ENCODE results near the gene DNAJC4.

The DNAJC4 gene

DNA sequence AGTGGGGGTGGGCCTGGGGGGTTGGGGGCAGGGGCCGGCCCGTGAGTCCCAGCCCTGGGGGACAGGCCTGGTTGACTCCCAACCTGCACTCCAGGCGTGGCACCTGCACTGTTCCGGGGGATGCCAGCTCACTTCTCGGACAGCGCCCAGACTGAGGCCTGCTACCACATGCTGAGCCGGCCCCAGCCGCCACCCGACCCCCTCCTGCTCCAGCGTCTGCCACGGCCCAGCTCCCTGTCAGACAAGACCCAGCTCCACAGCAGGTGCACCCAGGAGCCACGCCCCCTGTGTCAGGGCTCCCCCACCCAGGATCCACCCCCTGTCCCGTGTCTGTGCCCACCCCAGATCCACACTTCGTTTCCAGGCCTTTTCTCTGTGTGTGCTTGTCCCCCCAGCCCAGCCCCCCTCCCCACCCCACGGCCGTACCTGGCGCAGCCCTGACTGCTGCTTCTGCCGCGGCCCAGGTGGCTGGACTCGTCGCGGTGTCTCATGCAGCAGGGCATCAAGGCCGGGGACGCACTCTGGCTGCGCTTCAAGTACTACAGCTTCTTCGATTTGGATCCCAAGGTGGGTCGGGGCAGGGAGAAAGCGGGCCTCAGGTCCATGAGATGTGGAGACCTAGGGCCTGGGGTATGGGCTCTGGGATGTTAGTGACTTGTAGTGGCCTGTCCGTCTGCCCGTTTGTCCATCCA is 19.0 kb upstream of the DNAJC4 start:
- no peak for DNase-seq (ENCODE audit: low read depth)
- in situ Hi-C loops (cut with HindIII; ENCODE audit: low sequenced_read_pairs), result loop anchor here (25.0 kb wide), 1 partner anchor 426 kb away; no protein-coding TSS in a partner anchor
- TF ChIP-seq, protein P1, sequence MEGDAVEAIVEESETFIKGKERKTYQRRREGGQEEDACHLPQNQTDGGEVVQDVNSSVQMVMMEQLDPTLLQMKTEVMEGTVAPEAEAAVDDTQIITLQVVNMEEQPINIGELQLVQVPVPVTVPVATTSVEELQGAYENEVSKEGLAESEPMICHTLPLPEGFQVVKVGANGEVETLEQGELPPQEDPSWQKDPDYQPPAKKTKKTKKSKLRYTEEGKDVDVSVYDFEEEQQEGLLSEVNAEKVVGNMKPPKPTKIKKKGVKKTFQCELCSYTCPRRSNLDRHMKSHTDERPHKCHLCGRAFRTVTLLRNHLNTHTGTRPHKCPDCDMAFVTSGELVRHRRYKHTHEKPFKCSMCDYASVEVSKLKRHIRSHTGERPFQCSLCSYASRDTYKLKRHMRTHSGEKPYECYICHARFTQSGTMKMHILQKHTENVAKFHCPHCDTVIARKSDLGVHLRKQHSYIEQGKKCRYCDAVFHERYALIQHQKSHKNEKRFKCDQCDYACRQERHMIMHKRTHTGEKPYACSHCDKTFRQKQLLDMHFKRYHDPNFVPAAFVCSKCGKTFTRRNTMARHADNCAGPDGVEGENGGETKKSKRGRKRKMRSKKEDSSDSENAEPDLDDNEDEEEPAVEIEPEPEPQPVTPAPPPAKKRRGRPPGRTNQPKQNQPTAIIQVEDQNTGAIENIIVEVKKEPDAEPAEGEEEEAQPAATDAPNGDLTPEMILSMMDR (IDR thresholded peaks at IDR 0.05; ENCODE audit: low read depth, low read length, missing control alignments), result no peak
- H3K4me3 ChIP-seq (ENCODE audit: low read depth, low read length), result no peak overlapping the region

DNA sequence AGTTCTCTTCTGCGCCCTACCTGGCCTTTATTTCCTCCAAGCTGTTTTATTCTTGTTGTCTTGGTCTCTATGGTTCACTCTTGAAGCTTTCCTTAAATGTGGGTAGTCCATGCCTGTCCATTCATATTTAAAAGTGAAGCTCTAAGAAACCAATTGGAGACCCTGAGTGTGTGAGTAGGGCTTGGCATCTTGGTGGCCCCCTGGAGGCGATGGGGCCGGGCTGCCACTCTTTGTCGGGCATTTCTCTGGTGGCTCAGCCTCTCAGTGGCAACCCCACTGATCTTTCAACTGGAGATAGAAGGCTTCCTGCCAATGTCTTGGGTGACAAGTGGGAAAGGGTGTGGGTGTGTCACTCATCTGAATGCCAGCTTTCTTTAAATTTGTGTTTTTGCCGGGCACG is 13.5 kb upstream of the DNAJC4 start:
- DNase-seq (ENCODE audit: low read depth), result no peak
- no peak overlapping the region for H3K4me3 ChIP-seq (ENCODE audit: low read depth, low read length)
- in situ Hi-C loops (cut with HindIII; ENCODE audit: low sequenced_read_pairs), result loop anchor here (25.0 kb wide), 1 partner anchor 420 kb away; no protein-coding TSS in a partner anchor
- TF ChIP-seq, protein P1 (IDR thresholded peaks at IDR 0.05; ENCODE audit: low read depth, low read length, missing control alignments), result no peak

DNA sequence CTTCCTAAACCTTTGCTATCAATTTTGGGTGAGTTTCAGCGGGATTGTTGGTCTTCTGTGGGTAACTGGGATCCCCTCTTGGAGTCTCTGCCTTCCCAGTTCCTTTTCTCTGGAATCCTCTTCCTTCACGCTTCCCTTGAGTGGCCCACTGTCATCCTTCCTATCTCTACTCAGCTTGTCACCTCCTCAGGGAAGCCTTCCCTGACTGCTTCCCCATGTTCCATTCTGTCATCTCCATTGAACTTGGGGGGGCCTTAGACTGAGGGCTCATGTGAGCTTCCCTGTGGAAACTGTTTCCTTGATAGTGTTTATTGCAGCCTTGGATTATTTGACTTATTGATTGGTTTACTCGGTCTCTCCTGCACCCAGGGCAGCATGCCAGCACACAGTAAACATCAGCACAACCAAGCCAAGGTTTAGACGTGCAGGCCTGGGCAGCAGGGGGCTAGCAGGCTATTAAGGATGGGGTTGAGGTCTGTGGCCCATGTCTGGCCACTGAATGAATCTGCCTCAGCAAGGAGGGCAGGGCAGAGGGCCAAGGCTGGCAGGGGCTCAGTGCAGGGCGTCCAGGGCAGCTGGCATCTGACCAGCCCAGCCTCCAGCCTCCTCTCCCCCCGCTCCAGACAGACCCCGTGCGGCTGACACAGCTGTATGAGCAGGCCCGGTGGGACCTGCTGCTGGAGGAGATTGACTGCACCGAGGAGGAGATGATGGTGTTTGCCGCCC is 11.6 kb upstream of the DNAJC4 start:
- TF ChIP-seq, protein P1 (IDR thresholded peaks at IDR 0.05; ENCODE audit: low read depth, low read length, missing control alignments), result no peak
- no peak overlapping the region for H3K4me3 ChIP-seq (ENCODE audit: low read depth, low read length)
- DNase-seq (ENCODE audit: low read depth), result no peak
- in situ Hi-C loops (cut with HindIII; ENCODE audit: low sequenced_read_pairs), result loop anchor here (25.0 kb wide), 1 partner anchor 419 kb away; no protein-coding TSS in a partner anchor

DNA sequence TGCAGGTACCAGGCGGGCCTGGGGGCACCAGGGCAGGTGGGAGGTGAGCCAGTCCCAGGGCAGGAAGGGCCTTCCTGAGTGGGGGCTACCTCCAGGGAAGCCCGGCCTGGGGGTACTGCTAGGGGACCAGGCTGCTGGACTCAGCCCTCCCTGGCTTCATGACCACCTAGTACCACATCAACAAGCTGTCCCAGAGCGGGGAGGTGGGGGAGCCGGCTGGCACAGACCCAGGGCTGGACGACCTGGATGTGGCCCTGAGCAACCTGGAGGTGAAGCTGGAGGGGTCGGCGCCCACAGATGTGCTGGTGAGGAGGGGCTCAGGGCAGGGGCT is 11.0 kb upstream of the DNAJC4 start:
- DNase-seq (ENCODE audit: low read depth), result no peak
- TF ChIP-seq, protein P1 (IDR thresholded peaks at IDR 0.05; ENCODE audit: low read depth, low read length, missing control alignments), result no peak
- H3K4me3 ChIP-seq (ENCODE audit: low read depth, low read length), result no peak overlapping the region
- in situ Hi-C loops (cut with HindIII; ENCODE audit: low sequenced_read_pairs), result loop anchor here (25.0 kb wide), 1 partner anchor 418 kb away; no protein-coding TSS in a partner anchor

DNA sequence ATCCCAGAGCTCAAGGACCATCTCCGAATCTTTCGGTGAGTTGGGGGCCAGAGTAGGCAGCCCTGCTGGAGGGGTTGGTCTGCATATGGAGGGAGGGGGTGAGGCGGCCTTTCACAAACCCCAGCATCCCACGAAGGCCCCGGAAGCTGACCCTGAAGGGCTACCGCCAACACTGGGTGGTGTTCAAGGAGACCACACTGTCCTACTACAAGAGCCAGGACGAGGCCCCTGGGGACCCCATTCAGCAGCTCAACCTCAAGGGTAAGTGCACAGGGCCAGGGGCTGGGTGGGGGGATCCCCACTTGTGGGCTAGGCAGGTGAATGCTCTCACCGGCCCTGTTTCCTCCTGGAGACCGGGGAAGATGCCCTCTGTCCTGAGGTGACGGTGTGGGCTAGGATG is 10.6 kb upstream of the DNAJC4 start:
- no peak for DNase-seq (ENCODE audit: low read depth)
- TF ChIP-seq, protein P1 (IDR thresholded peaks at IDR 0.05; ENCODE audit: low read depth, low read length, missing control alignments), result no peak
- in situ Hi-C loops (cut with HindIII; ENCODE audit: low sequenced_read_pairs), result loop anchor here (25.0 kb wide), 1 partner anchor 418 kb away; no protein-coding TSS in a partner anchor
- no peak overlapping the region for H3K4me3 ChIP-seq (ENCODE audit: low read depth, low read length)

DNA sequence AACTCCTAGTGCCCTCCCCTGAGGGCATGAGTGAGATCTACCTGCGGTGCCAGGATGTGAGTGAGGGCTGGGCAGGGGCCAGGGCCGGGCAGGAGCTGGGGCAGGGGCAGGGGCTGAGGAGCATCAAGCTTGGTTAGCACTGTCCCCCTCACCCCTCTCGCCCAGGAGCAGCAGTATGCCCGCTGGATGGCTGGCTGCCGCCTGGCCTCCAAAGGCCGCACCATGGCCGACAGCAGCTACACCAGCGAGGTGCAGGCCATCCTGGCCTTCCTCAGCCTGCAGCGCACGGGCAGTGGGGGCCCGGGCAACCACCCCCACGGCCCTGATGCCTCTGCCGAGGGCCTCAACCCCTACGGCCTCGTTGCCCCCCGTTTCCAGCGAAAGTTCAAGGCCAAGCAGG is 10.1 kb upstream of the DNAJC4 start:
- in situ Hi-C loops (cut with HindIII; ENCODE audit: low sequenced_read_pairs), result loop anchor here (25.0 kb wide), 1 partner anchor 417 kb away; no protein-coding TSS in a partner anchor
- TF ChIP-seq, protein P1 (IDR thresholded peaks at IDR 0.05; ENCODE audit: low read depth, low read length, missing control alignments), result no peak
- no peak overlapping the region for H3K4me3 ChIP-seq (ENCODE audit: low read depth, low read length)
- no peak for DNase-seq (ENCODE audit: low read depth)
